ENCODE data around the gene AGAP3. TPM values are rescaled to one million over a fixed set of nuclear protein-coding genes. Genes with fewer than 3 reads are reported as not detected.

Gene AGAP3
- total and polyA plus RNA-seq, 4 experiments from 2014 or later: 3.0 to 65.8 (median 31.2) TPM

GRCh38 chr7:151172273-151173141 lies 86.2 kb downstream of the AGAP3 start:
- ChIA-PET CTCF (ENCODE audit: partially characterized antibody) (interaction anchor here (0.6 to 1.2 kb wide), 8 partner anchors 8 to 140 kb away, joined by 3 to 5 read pairs (median 3); no protein-coding TSS in a partner anchor), POLR2A (ENCODE audit: partially characterized antibody) (no interaction called here)
- Mint-ChIP-seq H3K4me3 (peak overlapping the region in 1 of 8 donors; percentile 50), H3K27me3 (peaks cover 25 to 40% of the 10 kb centered on the region in 2 donors), H3K4me1 (peaks cover 11 to 21% (median 16%) of the 10 kb centered on the region in 4 donors), H3K27ac (peak overlapping the region in 4 of 7 donors; percentile 41 to 65 (median 62)), H3K9me3 (peaks cover 0 to 2% (median 0%) of the 10 kb centered on the region in 8 donors), H3K36me3 (no peaks in the 10 kb centered on the region)
- Histone ChIP-seq H3K4me3 (ENCODE audit: low read length in 2 of 2) (no peak overlapping the region), H3K27me3 (ENCODE audit: insufficient read depth, low read length) (peaks cover 14% of the 10 kb centered on the region), H3K4me1 (ENCODE audit: insufficient read depth, low read length) (no peaks in the 10 kb centered on the region), H3K27ac (ENCODE audit: low read depth, low read length) (no peak overlapping the region), H3K9me3 (ENCODE audit: control insufficient read depth in 1 of 2, low read length in 2 of 2) (no peaks in the 10 kb centered on the region), H3K36me3 (ENCODE audit: insufficient read depth, low read length) (no peaks in the 10 kb centered on the region)
- intact Hi-C loops (cut with micrococcal nuclease): loop anchor here (1.0 to 2.0 kb wide), 3 partner anchors 48 to 72 kb away; no protein-coding TSS in a partner anchor
- DNase-seq: peak; percentile 72 to 80 (median 75)

GRCh38 chr7:151173386-151174245 lies 87.3 kb downstream of the AGAP3 start:
- no peak overlapping the region for H3K4me3 ChIP-seq (ENCODE audit: low read length in 2 of 2)
- peaks cover 10% of the 10 kb centered on the region for H3K27me3 ChIP-seq (ENCODE audit: insufficient read depth, low read length)
- peaks cover 7 to 16% (median 12%) of the 10 kb centered on the region in 4 donors for H3K4me1 Mint-ChIP-seq
- peak overlapping the region in 4 of 7 donors; percentile 4 to 81 (median 56) for H3K27ac Mint-ChIP-seq
- no peaks in the 10 kb centered on the region for H3K36me3 Mint-ChIP-seq
- H3K4me3 Mint-ChIP-seq: peak overlapping the region in 2 of 8 donors; percentile 10 to 43
- no peaks in the 10 kb centered on the region for H3K36me3 ChIP-seq (ENCODE audit: insufficient read depth, low read length)
- intact Hi-C loops (cut with micrococcal nuclease): loop anchor here (2.0 kb wide), 1 partner anchor 57 kb away; no protein-coding TSS in a partner anchor
- no peak overlapping the region for H3K27ac ChIP-seq (ENCODE audit: low read depth, low read length)
- peaks cover 23 to 37% of the 10 kb centered on the region in 2 donors for H3K27me3 Mint-ChIP-seq
- DNase-seq: no peak
- H3K9me3 ChIP-seq (ENCODE audit: control insufficient read depth in 1 of 2, low read length in 2 of 2): no peaks in the 10 kb centered on the region
- peaks cover 0 to 2% (median 0%) of the 10 kb centered on the region in 8 donors for H3K9me3 Mint-ChIP-seq
- ChIA-PET CTCF (ENCODE audit: partially characterized antibody) (interaction anchor here (1.0 to 1.1 kb wide), 2 partner anchors 10 to 71 kb away, joined by 3 to 4 read pairs; no protein-coding TSS in a partner anchor), POLR2A (ENCODE audit: partially characterized antibody) (no interaction called here)
- no peaks in the 10 kb centered on the region for H3K4me1 ChIP-seq (ENCODE audit: insufficient read depth, low read length)

GRCh38 chr7:151174246-151175046 lies 88.2 kb downstream of the AGAP3 start:
- H3K4me1 ChIP-seq (ENCODE audit: insufficient read depth, low read length): no peaks in the 10 kb centered on the region
- H3K36me3 ChIP-seq (ENCODE audit: insufficient read depth, low read length): no peaks in the 10 kb centered on the region
- Mint-ChIP-seq H3K4me3 (no peak overlapping the region), H3K27me3 (peaks cover 20 to 31% of the 10 kb centered on the region in 2 donors), H3K9me3 (peaks cover 0 to 2% (median 0%) of the 10 kb centered on the region in 8 donors), H3K4me1 (peaks cover 6 to 13% (median 10%) of the 10 kb centered on the region in 4 donors), H3K27ac (peak overlapping the region in 1 of 7 donors; percentile 53), H3K36me3 (no peaks in the 10 kb centered on the region)
- H3K27ac ChIP-seq (ENCODE audit: low read depth, low read length): no peak overlapping the region
- peak in 2 of 5 donors; percentile 25 to 43 for DNase-seq
- ChIA-PET POLR2A (ENCODE audit: partially characterized antibody) (no interaction called here), CTCF (ENCODE audit: partially characterized antibody) (interaction anchor here (1.7 kb wide), 1 partner anchor 9 kb away, joined by 5 read pairs; no protein-coding TSS in a partner anchor)
- no peak overlapping the region for H3K4me3 ChIP-seq (ENCODE audit: low read length in 2 of 2)
- H3K9me3 ChIP-seq (ENCODE audit: control insufficient read depth in 1 of 2, low read length in 2 of 2): no peaks in the 10 kb centered on the region
- H3K27me3 ChIP-seq (ENCODE audit: insufficient read depth, low read length): peaks cover 1% of the 10 kb centered on the region
- intact Hi-C loops (cut with micrococcal nuclease): no loop called here

- H3K27me3 ChIP-seq (ENCODE audit: insufficient read depth, low read length): no peaks in the 10 kb centered on the region
- Mint-ChIP-seq H3K36me3 (no peaks in the 10 kb centered on the region), H3K4me1 (peaks cover 6 to 13% (median 10%) of the 10 kb centered on the region in 4 donors), H3K27ac (peak overlapping the region in 1 of 7 donors; percentile 29), H3K27me3 (peaks cover 17 to 24% of the 10 kb centered on the region in 2 donors), H3K4me3 (no peak overlapping the region), H3K9me3 (peaks cover 0 to 2% (median 0%) of the 10 kb centered on the region in 8 donors)
- H3K9me3 ChIP-seq (ENCODE audit: control insufficient read depth in 1 of 2, low read length in 2 of 2): no peaks in the 10 kb centered on the region
- no peak for DNase-seq
- intact Hi-C loops (cut with micrococcal nuclease): no loop called here
- no peaks in the 10 kb centered on the region for H3K36me3 ChIP-seq (ENCODE audit: insufficient read depth, low read length)
- no peak overlapping the region for H3K4me3 ChIP-seq (ENCODE audit: low read length in 2 of 2)
- H3K27ac ChIP-seq (ENCODE audit: low read depth, low read length): no peak overlapping the region
- CTCF ChIA-PET (ENCODE audit: partially characterized antibody): interaction anchor here (1.7 kb wide), 1 partner anchor 10 kb away, joined by 5 read pairs; no protein-coding TSS in a partner anchor
- POLR2A ChIA-PET (ENCODE audit: partially characterized antibody): no interaction called here
- no peaks in the 10 kb centered on the region for H3K4me1 ChIP-seq (ENCODE audit: insufficient read depth, low read length)
Measured at GRCh38 chr7:151175047-151175792, 88.9 kb downstream of the AGAP3 start.

- H3K36me3 ChIP-seq (ENCODE audit: insufficient read depth, low read length): no peaks in the 10 kb centered on the region
- H3K4me3 ChIP-seq (ENCODE audit: low read length in 2 of 2): no peak overlapping the region
- no peak for DNase-seq
- no peak overlapping the region for H3K4me3 Mint-ChIP-seq
- H3K4me1 Mint-ChIP-seq: peaks cover 6 to 13% (median 10%) of the 10 kb centered on the region in 4 donors
- H3K27ac Mint-ChIP-seq: no peak overlapping the region
- no peaks in the 10 kb centered on the region for H3K9me3 Mint-ChIP-seq
- ChIA-PET POLR2A (ENCODE audit: partially characterized antibody) (no interaction called here), CTCF (ENCODE audit: partially characterized antibody) (interaction anchor here (0.9 to 1.7 kb wide), 2 partner anchors 11 to 14 kb away, joined by 3 to 5 read pairs; no protein-coding TSS in a partner anchor)
- no peak overlapping the region for H3K27ac ChIP-seq (ENCODE audit: low read depth, low read length)
- H3K9me3 ChIP-seq (ENCODE audit: control insufficient read depth in 1 of 2, low read length in 2 of 2): no peaks in the 10 kb centered on the region
- intact Hi-C loops (cut with micrococcal nuclease): no loop called here
- H3K36me3 Mint-ChIP-seq: no peaks in the 10 kb centered on the region
- no peaks in the 10 kb centered on the region for H3K27me3 ChIP-seq (ENCODE audit: insufficient read depth, low read length)
- H3K4me1 ChIP-seq (ENCODE audit: insufficient read depth, low read length): no peaks in the 10 kb centered on the region
- H3K27me3 Mint-ChIP-seq: peaks cover 17 to 24% of the 10 kb centered on the region in 2 donors
Measured at GRCh38 chr7:151175793-151176311, 89.6 kb downstream of the AGAP3 start.

GRCh38 chr7:151176401-151176800 lies 90.1 kb downstream of the AGAP3 start:
- Histone ChIP-seq H3K4me3 (ENCODE audit: low read length in 2 of 2) (no peak overlapping the region), H3K27ac (ENCODE audit: low read depth, low read length) (no peak overlapping the region), H3K4me1 (ENCODE audit: insufficient read depth, low read length) (no peaks in the 10 kb centered on the region), H3K9me3 (ENCODE audit: control insufficient read depth in 1 of 2, low read length in 2 of 2) (no peaks in the 10 kb centered on the region), H3K27me3 (ENCODE audit: insufficient read depth, low read length) (no peaks in the 10 kb centered on the region), H3K36me3 (ENCODE audit: insufficient read depth, low read length) (no peaks in the 10 kb centered on the region)
- H3K36me3 Mint-ChIP-seq: no peaks in the 10 kb centered on the region
- peaks cover 6 to 13% (median 10%) of the 10 kb centered on the region in 4 donors for H3K4me1 Mint-ChIP-seq
- peaks cover 16 to 20% of the 10 kb centered on the region in 2 donors for H3K27me3 Mint-ChIP-seq
- ChIA-PET CTCF (ENCODE audit: partially characterized antibody) (interaction anchor here (0.9 to 1.3 kb wide), 2 partner anchors 14 to 68 kb away, joined by 3 read pairs; no protein-coding TSS in a partner anchor), POLR2A (ENCODE audit: partially characterized antibody) (no interaction called here)
- intact Hi-C loops (cut with micrococcal nuclease): no loop called here
- no peak overlapping the region for H3K4me3 Mint-ChIP-seq
- H3K9me3 Mint-ChIP-seq: no peaks in the 10 kb centered on the region
- H3K27ac Mint-ChIP-seq: no peak overlapping the region
- no peak for DNase-seq

All from CD4-positive, alpha-beta memory T cell (primary cell).